BLaER1 (cell line): ENCODE data around the gene PTK7.
"Not testable (repeated sequence)": the region's sequence is repeated elsewhere in the genome, so short reads cannot be mapped to it uniquely, and the experiment has no call there.

Experiments used
- H3K27ac ChIP-seq: shearing (Covaris generic); formaldehyde crosslinking; 2 replicates; pipeline ENCODE4 v1.8.1; 2022
- H3K27me3 ChIP-seq: shearing (Covaris generic); formaldehyde crosslinking; 2 replicates; pipeline ENCODE4 v1.8.1; 2022
- H3K36me3 ChIP-seq: shearing (Covaris generic); formaldehyde crosslinking; 2 replicates; pipeline ENCODE4 v1.8.1; 2022
- H3K4me1 ChIP-seq: shearing (Covaris generic); formaldehyde crosslinking; 2 replicates; pipeline ENCODE4 v1.8.1; 2022
- H3K4me2 ChIP-seq: shearing (Covaris generic); formaldehyde crosslinking; 2 replicates; pipeline ENCODE4 v1.8.1; 2022
- H3K4me3 ChIP-seq: shearing (Covaris generic); formaldehyde crosslinking; 2 replicates; pipeline ENCODE4 v1.8.1; 2022
- H3K9ac ChIP-seq: shearing (Covaris generic); formaldehyde crosslinking; 2 replicates; pipeline ENCODE4 v1.8.1; 2022
- H3K9me3 ChIP-seq: shearing (Covaris generic); formaldehyde crosslinking; 2 replicates; pipeline ENCODE4 v1.8.1; 2022
- H4K20me1 ChIP-seq: shearing (Covaris generic); formaldehyde crosslinking; 2 replicates; pipeline ENCODE4 v1.8.1; 2022
- Cebpa-rat ChIP-seq: shearing (Covaris generic); IDR thresholded peaks from 2 replicates; pipeline ENCODE4 v1.8.1; 2022

PTK7 gene

GRCh38 chr6:43124481-43124880, 48.4 kb downstream of the PTK7 start:
- Histone ChIP-seq H3K9ac (no peak overlapping the region), H3K4me1 (peaks cover 37% of the 10 kb centered on the region), H3K9me3 (no peaks in the 10 kb centered on the region), H4K20me1 (peaks cover 99% of the 10 kb centered on the region), H3K27ac (no peak overlapping the region), H3K4me2 (no peak overlapping the region), H3K4me3 (no peak overlapping the region), H3K27me3 (no peaks in the 10 kb centered on the region), H3K36me3 (peaks cover 10% of the 10 kb centered on the region)
- TF ChIP-seq Cebpa-rat, result no peak

- H4K20me1 ChIP-seq, result peaks cover 99% of the 10 kb centered on the region
- no peak overlapping the region for H3K27ac ChIP-seq
- H3K9ac ChIP-seq, result no peak overlapping the region
These were observed 49.0 kb downstream of the PTK7 start for GRCh38 chr6:43125119-43125518.

GRCh38 chr6:43125555-43125954, 49.4 kb downstream of the PTK7 start:
- Histone ChIP-seq H4K20me1 (peaks cover 98% of the 10 kb centered on the region), H3K36me3 (peaks cover 20% of the 10 kb centered on the region), H3K4me1 (peaks cover 31% of the 10 kb centered on the region), H3K27me3 (no peaks in the 10 kb centered on the region), H3K9ac (no peak overlapping the region), H3K4me2 (no peak overlapping the region), H3K4me3 (no peak overlapping the region), H3K27ac (no peak overlapping the region), H3K9me3 (no peaks in the 10 kb centered on the region)
- TF ChIP-seq Cebpa-rat, result no peak

More at GRCh38 chr6:43125119-43125518, 49.0 kb downstream of the PTK7 start:
- H3K4me2 ChIP-seq, result no peak overlapping the region
- H3K4me3 ChIP-seq, result no peak overlapping the region
- no peaks in the 10 kb centered on the region for H3K27me3 ChIP-seq
- no peak for TF ChIP-seq Cebpa-rat
- peaks cover 16% of the 10 kb centered on the region for H3K36me3 ChIP-seq
- H3K9me3 ChIP-seq, result no peaks in the 10 kb centered on the region
- peaks cover 35% of the 10 kb centered on the region for H3K4me1 ChIP-seq

GRCh38 chr6:43127180-43127579, 51.1 kb downstream of the PTK7 start:
- Histone ChIP-seq H3K9me3 (no peaks in the 10 kb centered on the region), H3K36me3 (peaks cover 37% of the 10 kb centered on the region), H3K27me3 (no peaks in the 10 kb centered on the region), H3K4me2 (no peak overlapping the region), H3K4me1 (peaks cover 19% of the 10 kb centered on the region), H3K27ac (0 out of 2 replicates have a peak overlapping the region, but pooled peaks have one; percentile 4), H3K4me3 (no peak overlapping the region), H4K20me1 (peaks cover 82% of the 10 kb centered on the region), H3K9ac (no peak overlapping the region)
- TF ChIP-seq Cebpa-rat, result no peak

GRCh38 chr6:43127877-43128276, 51.8 kb downstream of the PTK7 start:
- H3K27me3 ChIP-seq, result no peaks in the 10 kb centered on the region
- no peaks in the 10 kb centered on the region for H3K9me3 ChIP-seq
- no peak overlapping the region for H3K9ac ChIP-seq
- no peak overlapping the region for H3K4me3 ChIP-seq
- peaks cover 44% of the 10 kb centered on the region for H3K36me3 ChIP-seq
- H4K20me1 ChIP-seq, result peaks cover 75% of the 10 kb centered on the region
- H3K4me1 ChIP-seq, result peaks cover 19% of the 10 kb centered on the region
- TF ChIP-seq Cebpa-rat, result no peak
- H3K4me2 ChIP-seq, result no peak overlapping the region
- no peak overlapping the region for H3K27ac ChIP-seq

GRCh38 chr6:43128926-43129325, 52.8 kb downstream of the PTK7 start:
- Histone ChIP-seq H3K9ac (no peak overlapping the region; the same call in 1 of the 2 replicates), H3K9me3 (no peaks in the 10 kb centered on the region), H3K4me2 (no peak overlapping the region), H3K27ac (no peak overlapping the region), H3K36me3 (peaks cover 54% of the 10 kb centered on the region), H3K27me3 (no peaks in the 10 kb centered on the region), H4K20me1 (peaks cover 64% of the 10 kb centered on the region), H3K4me1 (peaks cover 19% of the 10 kb centered on the region), H3K4me3 (no peak overlapping the region)
- no peak for TF ChIP-seq Cebpa-rat

- Histone ChIP-seq H3K36me3 (peaks cover 61% of the 10 kb centered on the region), H3K4me3 (no peak overlapping the region), H3K4me1 (peaks cover 13% of the 10 kb centered on the region), H3K4me2 (no peak overlapping the region), H4K20me1 (peaks cover 57% of the 10 kb centered on the region), H3K9ac (no peak overlapping the region; the same call in 1 of the 2 replicates), H3K27ac (0 out of 2 replicates have a peak overlapping the region, but pooled peaks have one; percentile 1), H3K9me3 (no peaks in the 10 kb centered on the region), H3K27me3 (no peaks in the 10 kb centered on the region)
- TF ChIP-seq Cebpa-rat, result no peak
These were observed 53.5 kb downstream of the PTK7 start for GRCh38 chr6:43129434-43130194.

GRCh38 chr6:43130429-43130828, 54.3 kb downstream of the PTK7 start:
- Histone ChIP-seq H3K9me3 (no peaks in the 10 kb centered on the region), H4K20me1 (peaks cover 49% of the 10 kb centered on the region), H3K4me1 (peaks cover 5% of the 10 kb centered on the region; the same call in 1 of the 2 replicates), H3K27ac (no peak overlapping the region), H3K9ac (no peak overlapping the region), H3K36me3 (peaks cover 69% of the 10 kb centered on the region), H3K27me3 (no peaks in the 10 kb centered on the region), H3K4me2 (no peak overlapping the region), H3K4me3 (no peak overlapping the region)
- TF ChIP-seq Cebpa-rat, result no peak

GRCh38 chr6:43131379-43131778, 55.3 kb downstream of the PTK7 start:
- H3K27me3 ChIP-seq, H3K4me2 ChIP-seq, H3K4me1 ChIP-seq, H3K27ac ChIP-seq, H3K9ac ChIP-seq, H3K9me3 ChIP-seq, H3K4me3 ChIP-seq: not testable (repeated sequence)
- peaks cover 74% of the 10 kb centered on the region for H3K36me3 ChIP-seq
- H4K20me1 ChIP-seq, result peaks cover 40% of the 10 kb centered on the region

- H3K4me2 ChIP-seq, result no peak overlapping the region
- H3K36me3 ChIP-seq, result peaks cover 68% of the 10 kb centered on the region
- no peak overlapping the region for H3K4me3 ChIP-seq
- H3K9me3 ChIP-seq, result no peaks in the 10 kb centered on the region
- no peak overlapping the region for H3K27ac ChIP-seq
- H4K20me1 ChIP-seq, result no peaks in the 10 kb centered on the region
- H3K9ac ChIP-seq, result no peak overlapping the region
- TF ChIP-seq Cebpa-rat, result no peak
- H3K4me1 ChIP-seq, result peaks cover 17% of the 10 kb centered on the region
- no peaks in the 10 kb centered on the region for H3K27me3 ChIP-seq
These were observed 62.2 kb downstream of the PTK7 start for GRCh38 chr6:43138267-43138666.

GRCh38 chr6:43139973-43140372, 63.9 kb downstream of the PTK7 start:
- not testable (repeated sequence) for H4K20me1 ChIP-seq, H3K27me3 ChIP-seq, H3K4me3 ChIP-seq, H3K27ac ChIP-seq, H3K9ac ChIP-seq, H3K4me2 ChIP-seq, H3K9me3 ChIP-seq
- Histone ChIP-seq H3K4me1 (peaks cover 24% of the 10 kb centered on the region), H3K36me3 (peaks cover 65% of the 10 kb centered on the region)
